ENCODE data around the gene KDM4D.
A peak's percentile ranks its signal among the peaks of the same experiment; 100 is the strongest.

KDM4D gene

DNA sequence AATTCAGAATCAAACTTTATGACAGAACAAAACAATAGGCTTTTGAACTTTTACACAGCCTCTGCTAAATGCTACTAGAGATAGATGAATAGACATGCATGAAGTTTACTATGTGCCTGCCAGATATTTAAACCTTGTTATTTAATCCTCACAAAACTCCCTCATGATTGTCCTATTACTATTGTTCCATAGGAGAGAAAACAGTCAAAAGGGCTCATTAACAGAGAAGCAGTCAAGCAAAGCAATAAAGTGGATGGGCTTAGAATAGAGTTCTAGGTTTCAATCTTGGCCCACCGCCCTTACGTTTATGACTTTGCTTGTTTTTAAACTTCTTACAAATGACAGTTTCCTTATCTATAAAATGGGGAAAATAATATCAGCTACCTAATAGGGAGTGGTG, 13.0 kb upstream of the KDM4D start:
- Histone ChIP-seq H3K9ac (ENCODE audit: low read depth, low read length) (no peak overlapping the region), H3K4me3 (ENCODE audit: low read length) (no peak overlapping the region), H3K4me2 (ENCODE audit: low read length) (no peak overlapping the region), H3K36me3 (ENCODE audit: insufficient read depth, low read length) (peaks cover 47% of the 10 kb centered on the region), H3K27me3 (ENCODE audit: control insufficient read depth, insufficient read depth, low read length) (no peaks in the 10 kb centered on the region), H3K4me1 (ENCODE audit: control insufficient read depth, insufficient read depth, low read length) (no peaks in the 10 kb centered on the region), H3K9me3 (replicated peaks; ENCODE audit: low read length) (no peaks in the 10 kb centered on the region)

DNA sequence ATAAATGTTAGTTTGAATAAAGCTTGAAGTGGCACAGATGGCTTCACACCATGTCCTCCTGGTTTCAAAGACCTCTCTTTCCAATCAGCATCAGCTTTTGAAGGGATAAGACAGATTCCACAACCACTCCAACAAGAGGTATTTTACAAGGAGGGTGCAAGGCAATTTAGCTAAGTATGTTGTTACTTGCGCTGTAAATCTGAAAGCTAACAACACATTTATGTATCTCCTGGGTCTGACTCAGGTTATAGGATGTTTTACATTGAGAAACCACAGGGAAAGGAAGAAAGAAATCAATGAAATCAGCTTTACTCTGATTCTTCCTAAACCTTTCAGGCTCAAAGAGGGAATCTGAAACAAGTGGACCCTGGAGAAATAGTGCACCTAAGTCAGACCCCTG, 12.3 kb upstream of the KDM4D start:
- no peaks in the 10 kb centered on the region for H3K27me3 ChIP-seq (ENCODE audit: control insufficient read depth, insufficient read depth, low read length)
- H3K4me2 ChIP-seq (ENCODE audit: low read length), result no peak overlapping the region
- peaks cover 54% of the 10 kb centered on the region for H3K36me3 ChIP-seq (ENCODE audit: insufficient read depth, low read length)
- H3K4me1 ChIP-seq (ENCODE audit: control insufficient read depth, insufficient read depth, low read length), result no peaks in the 10 kb centered on the region
- H3K4me3 ChIP-seq (ENCODE audit: low read length), result no peak overlapping the region
- no peaks in the 10 kb centered on the region for H3K9me3 ChIP-seq (replicated peaks; ENCODE audit: low read length)
- H3K9ac ChIP-seq (ENCODE audit: low read depth, low read length), result no peak overlapping the region

DNA sequence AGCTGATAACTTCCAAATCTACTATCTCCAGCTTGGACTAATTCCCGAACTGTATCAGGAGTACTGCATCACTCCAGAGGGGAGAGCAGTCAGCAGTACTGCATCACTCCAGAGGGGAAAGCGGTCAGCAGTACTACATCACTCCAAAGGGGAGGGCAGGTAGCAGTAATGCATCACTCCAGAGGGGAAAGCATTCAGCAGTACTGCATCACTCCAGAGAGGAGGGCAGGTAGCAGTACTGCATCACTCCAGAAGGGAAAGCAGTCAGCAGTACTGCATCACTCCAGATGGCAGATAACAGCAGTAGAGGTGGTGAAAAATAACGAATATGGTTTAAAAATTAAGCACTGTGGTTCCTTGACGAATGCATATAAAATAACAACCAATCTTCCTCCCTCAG, 8.6 kb upstream of the KDM4D start:
- Histone ChIP-seq H3K27me3 (ENCODE audit: control insufficient read depth, insufficient read depth, low read length) (no peaks in the 10 kb centered on the region), H3K4me1 (ENCODE audit: control insufficient read depth, insufficient read depth, low read length) (no peaks in the 10 kb centered on the region), H3K9me3 (replicated peaks; ENCODE audit: low read length) (no peaks in the 10 kb centered on the region), H3K4me3 (ENCODE audit: low read length) (no peak overlapping the region), H3K9ac (ENCODE audit: low read depth, low read length) (no peak overlapping the region), H3K36me3 (ENCODE audit: insufficient read depth, low read length) (peaks cover 77% of the 10 kb centered on the region), H3K4me2 (ENCODE audit: low read length) (no peak overlapping the region)

- Histone ChIP-seq H3K9me3 (replicated peaks; ENCODE audit: low read length) (no peaks in the 10 kb centered on the region), H3K9ac (ENCODE audit: low read depth, low read length) (peak overlapping the region; percentile 5), H3K4me1 (ENCODE audit: control insufficient read depth, insufficient read depth, low read length) (peaks cover 10% of the 10 kb centered on the region), H3K36me3 (ENCODE audit: insufficient read depth, low read length) (peaks cover 73% of the 10 kb centered on the region), H3K4me2 (ENCODE audit: low read length) (no peak overlapping the region), H3K4me3 (ENCODE audit: low read length) (no peak overlapping the region), H3K27me3 (ENCODE audit: control insufficient read depth, insufficient read depth, low read length) (no peaks in the 10 kb centered on the region)
Measured at GRCh38 chr11:94968334-94968958, 5.1 kb upstream of the KDM4D start.

GRCh38 chr11:94972700-94973098, 810 bp upstream of the KDM4D start:
- Histone ChIP-seq H3K4me3 (ENCODE audit: low read length) (peak overlapping the region; percentile 90), H3K27me3 (ENCODE audit: control insufficient read depth, insufficient read depth, low read length) (no peaks in the 10 kb centered on the region), H3K9ac (ENCODE audit: low read depth, low read length) (peak overlapping the region; percentile 90)

GRCh38 chr11:94974178-94974577, 669 bp downstream of the KDM4D start:
- Histone ChIP-seq H3K9me3 (replicated peaks; ENCODE audit: low read length) (no peaks in the 10 kb centered on the region), H3K9ac (ENCODE audit: low read depth, low read length) (peak overlapping the region; percentile 90), H3K27me3 (ENCODE audit: control insufficient read depth, insufficient read depth, low read length) (no peaks in the 10 kb centered on the region), H3K4me2 (ENCODE audit: low read length) (peak overlapping the region; percentile 80), H3K36me3 (ENCODE audit: insufficient read depth, low read length) (peaks cover 28% of the 10 kb centered on the region), H3K4me1 (ENCODE audit: control insufficient read depth, insufficient read depth, low read length) (peaks cover 10% of the 10 kb centered on the region), H3K4me3 (ENCODE audit: low read length) (peak overlapping the region; percentile 90)

More at GRCh38 chr11:94972700-94973098, 810 bp upstream of the KDM4D start:
- H3K9me3 ChIP-seq (replicated peaks; ENCODE audit: low read length), result no peaks in the 10 kb centered on the region
- peaks cover 40% of the 10 kb centered on the region for H3K36me3 ChIP-seq (ENCODE audit: insufficient read depth, low read length)
- H3K4me2 ChIP-seq (ENCODE audit: low read length), result peak overlapping the region; percentile 86
- H3K4me1 ChIP-seq (ENCODE audit: control insufficient read depth, insufficient read depth, low read length), result peaks cover 10% of the 10 kb centered on the region

DNA sequence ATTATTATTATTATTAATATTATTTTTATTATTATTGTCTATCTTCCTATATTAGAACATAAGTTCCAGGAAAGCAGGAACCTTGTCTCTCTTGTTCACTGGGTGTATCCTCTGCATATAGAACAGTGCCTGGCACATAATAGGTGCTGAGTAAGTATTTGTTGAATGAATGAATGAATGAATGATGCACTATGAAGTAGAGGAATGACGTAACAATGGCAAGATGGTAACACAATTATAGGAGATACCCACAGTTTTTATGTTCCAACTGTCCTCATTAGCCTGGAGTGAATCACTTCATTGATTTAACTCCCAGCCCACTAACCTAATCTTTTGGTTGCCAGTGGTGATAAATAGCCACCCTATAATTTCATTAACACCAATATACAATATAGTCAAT, 2.1 kb downstream of the KDM4D start:
- Histone ChIP-seq H3K4me3 (ENCODE audit: low read length) (no peak overlapping the region), H3K4me1 (ENCODE audit: control insufficient read depth, insufficient read depth, low read length) (peaks cover 10% of the 10 kb centered on the region), H3K9me3 (replicated peaks; ENCODE audit: low read length) (no peaks in the 10 kb centered on the region), H3K27me3 (ENCODE audit: control insufficient read depth, insufficient read depth, low read length) (no peaks in the 10 kb centered on the region), H3K36me3 (ENCODE audit: insufficient read depth, low read length) (peaks cover 14% of the 10 kb centered on the region), H3K9ac (ENCODE audit: low read depth, low read length) (no peak overlapping the region), H3K4me2 (ENCODE audit: low read length) (no peak overlapping the region)

GRCh38 chr11:94987378-94987777, 13.9 kb downstream of the KDM4D start:
- H3K27me3 ChIP-seq (ENCODE audit: control insufficient read depth, insufficient read depth, low read length), result peaks cover 9% of the 10 kb centered on the region
- H3K36me3 ChIP-seq (ENCODE audit: insufficient read depth, low read length), result no peaks in the 10 kb centered on the region

DNA sequence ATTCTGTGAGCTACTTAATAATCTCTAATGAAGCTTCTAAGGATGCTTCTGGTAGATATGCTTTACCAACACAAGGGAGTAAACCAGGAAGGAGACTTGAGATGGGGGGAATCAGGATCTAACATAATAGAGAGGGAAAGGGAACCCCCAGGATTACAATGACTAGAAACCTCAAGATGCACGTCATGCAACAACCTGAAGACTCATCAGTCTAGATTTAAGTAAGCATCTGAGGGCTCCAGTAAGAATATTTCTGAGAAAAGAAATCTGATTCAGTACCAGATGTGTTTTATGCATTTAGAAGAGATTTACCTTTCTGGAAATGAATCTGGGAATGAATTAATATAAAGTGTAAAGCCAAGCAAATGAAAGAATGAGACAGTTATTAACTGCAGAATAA, 15.2 kb downstream of the KDM4D start:
- Histone ChIP-seq H3K9ac (ENCODE audit: low read depth, low read length) (no peak overlapping the region), H3K4me1 (ENCODE audit: control insufficient read depth, insufficient read depth, low read length) (no peaks in the 10 kb centered on the region), H3K27me3 (ENCODE audit: control insufficient read depth, insufficient read depth, low read length) (peaks cover 9% of the 10 kb centered on the region), H3K9me3 (replicated peaks; ENCODE audit: low read length) (no peaks in the 10 kb centered on the region), H3K4me3 (ENCODE audit: low read length) (no peak overlapping the region), H3K4me2 (ENCODE audit: low read length) (no peak overlapping the region), H3K36me3 (ENCODE audit: insufficient read depth, low read length) (no peaks in the 10 kb centered on the region)

More at GRCh38 chr11:94987378-94987777, 13.9 kb downstream of the KDM4D start:
- Histone ChIP-seq H3K9me3 (replicated peaks; ENCODE audit: low read length) (no peaks in the 10 kb centered on the region), H3K4me3 (ENCODE audit: low read length) (no peak overlapping the region), H3K4me2 (ENCODE audit: low read length) (no peak overlapping the region), H3K4me1 (ENCODE audit: control insufficient read depth, insufficient read depth, low read length) (no peaks in the 10 kb centered on the region), H3K9ac (ENCODE audit: low read depth, low read length) (no peak overlapping the region)

DNA sequence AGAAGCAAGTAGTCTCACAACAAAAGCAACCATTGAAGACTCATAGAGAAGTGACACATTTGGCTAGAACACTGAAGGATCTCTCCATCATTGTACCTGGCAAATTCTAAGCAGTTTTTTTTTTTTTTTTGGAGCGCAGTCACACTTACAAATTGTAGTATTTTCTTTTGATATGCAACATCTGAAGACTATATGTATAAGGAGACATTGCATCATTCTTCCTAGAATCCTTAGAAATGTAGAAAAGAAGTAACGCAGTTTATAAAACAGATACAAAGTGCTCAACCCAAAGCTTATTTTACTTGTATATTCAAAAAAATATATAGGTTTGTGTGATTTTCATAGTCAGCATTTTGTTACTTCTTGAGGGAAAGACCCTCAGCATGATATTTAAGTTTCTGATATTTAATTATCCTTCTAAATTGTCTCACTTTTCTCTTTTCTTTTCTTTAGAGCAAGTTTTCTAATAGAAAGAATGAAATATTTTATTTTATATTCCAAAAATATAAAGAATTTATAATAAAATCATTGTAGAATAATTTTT, 20.0 kb downstream of the KDM4D start:
- Histone ChIP-seq H3K4me2 (ENCODE audit: low read length) (no peak overlapping the region), H3K27me3 (ENCODE audit: control insufficient read depth, insufficient read depth, low read length) (peaks cover 4% of the 10 kb centered on the region), H3K9ac (ENCODE audit: low read depth, low read length) (no peak overlapping the region), H3K9me3 (replicated peaks; ENCODE audit: low read length) (no peaks in the 10 kb centered on the region), H3K36me3 (ENCODE audit: insufficient read depth, low read length) (no peaks in the 10 kb centered on the region), H3K4me3 (ENCODE audit: low read length) (no peak overlapping the region), H3K4me1 (ENCODE audit: control insufficient read depth, insufficient read depth, low read length) (no peaks in the 10 kb centered on the region)

DNA sequence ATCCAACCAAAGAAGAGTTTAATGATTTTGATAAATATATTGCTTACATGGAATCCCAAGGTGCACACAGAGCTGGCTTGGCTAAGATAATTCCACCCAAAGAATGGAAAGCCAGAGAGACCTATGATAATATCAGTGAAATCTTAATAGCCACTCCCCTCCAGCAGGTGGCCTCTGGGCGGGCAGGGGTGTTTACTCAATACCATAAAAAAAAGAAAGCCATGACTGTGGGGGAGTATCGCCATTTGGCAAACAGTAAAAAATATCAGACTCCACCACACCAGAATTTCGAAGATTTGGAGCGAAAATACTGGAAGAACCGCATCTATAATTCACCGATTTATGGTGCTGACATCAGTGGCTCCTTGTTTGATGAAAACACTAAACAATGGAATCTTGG, 23.9 kb downstream of the KDM4D start:
- Histone ChIP-seq H3K4me3 (ENCODE audit: low read length) (no peak overlapping the region), H3K36me3 (ENCODE audit: insufficient read depth, low read length) (no peaks in the 10 kb centered on the region), H3K27me3 (ENCODE audit: control insufficient read depth, insufficient read depth, low read length) (no peaks in the 10 kb centered on the region), H3K9ac (ENCODE audit: low read depth, low read length) (no peak overlapping the region), H3K4me1 (ENCODE audit: control insufficient read depth, insufficient read depth, low read length) (no peaks in the 10 kb centered on the region), H3K9me3 (replicated peaks; ENCODE audit: low read length) (no peaks in the 10 kb centered on the region), H3K4me2 (ENCODE audit: low read length) (no peak overlapping the region)

DNA sequence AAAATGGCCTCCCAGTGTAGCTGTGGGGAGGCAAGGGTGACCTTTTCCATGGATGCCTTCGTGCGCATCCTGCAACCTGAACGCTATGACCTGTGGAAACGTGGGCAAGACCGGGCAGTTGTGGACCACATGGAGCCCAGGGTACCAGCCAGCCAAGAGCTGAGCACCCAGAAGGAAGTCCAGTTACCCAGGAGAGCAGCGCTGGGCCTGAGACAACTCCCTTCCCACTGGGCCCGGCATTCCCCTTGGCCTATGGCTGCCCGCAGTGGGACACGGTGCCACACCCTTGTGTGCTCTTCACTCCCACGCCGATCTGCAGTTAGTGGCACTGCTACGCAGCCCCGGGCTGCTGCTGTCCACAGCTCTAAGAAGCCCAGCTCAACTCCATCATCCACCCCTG, 24.8 kb downstream of the KDM4D start:
- Histone ChIP-seq H3K36me3 (ENCODE audit: insufficient read depth, low read length) (no peaks in the 10 kb centered on the region), H3K4me2 (ENCODE audit: low read length) (no peak overlapping the region), H3K27me3 (ENCODE audit: control insufficient read depth, insufficient read depth, low read length) (no peaks in the 10 kb centered on the region), H3K4me3 (ENCODE audit: low read length) (no peak overlapping the region), H3K9me3 (replicated peaks; ENCODE audit: low read length) (no peaks in the 10 kb centered on the region), H3K9ac (ENCODE audit: low read depth, low read length) (no peak overlapping the region), H3K4me1 (ENCODE audit: control insufficient read depth, insufficient read depth, low read length) (no peaks in the 10 kb centered on the region)

All from skeletal muscle satellite cell (primary cell).